HepG2 (cell line): Measurements from ENCODE around the gene LIPE. TPM values are rescaled to one million over a fixed set of nuclear protein-coding genes. Genes with fewer than 3 reads are reported as not detected.

Source experiments
- ATAC-seq: fragments of 200-7000 bp; cut with Tn5 transposase; 3 replicates; pipeline ENCODE4 v1.9.1; 2020; ENCODE audit warnings: mild to moderate bottlenecking, moderate library complexity
- BruUV-seq: library from RNA; stranded (reverse); fragments of 400-500 nt; replicated peaks from 2 replicates; lab custom pipeline; 2021; lab: Mats Ljungman, UMichigan
- CTCF ChIA-PET: fragments of 300-600 bp; formaldehyde crosslinking; extraction: SDS; loops from one replicate; lab custom pipeline; 2021; ENCODE audit warnings: low total read pairs, inconsistent platforms, low intra/inter-chr PET ratio; lab: Yijun Ruan, JAX
- POLR2A ChIA-PET: fragments of 350-600 bp; sonication (Branson Sonifier 250); formaldehyde crosslinking; loops from one replicate; lab custom pipeline; 2020; ENCODE audit warnings: antibody characterized with exemption, inconsistent platforms; lab: Yijun Ruan, JAX
- DNase-seq: peaks from one replicate; pipeline ENCODE4 v3.0.0-alpha.2; 2015; ENCODE audit warnings: low spot score
- FAIRE-seq: peaks from 3 replicates; lab custom pipeline; 2011; peaks lifted over from hg19 to GRCh38; lab: Jason Lieb, UNC
- H2AFZ ChIP-seq: one replicate; pipeline ENCODE4 v1.6.1; 2011; ENCODE audit warnings: low read length, inconsistent platforms
- H3K27ac ChIP-seq: fragments of 300-600 bp; 3 replicates; pipeline ENCODE4 v1.8.0; 2011; ENCODE audit warnings: mixed run types, mild to moderate bottlenecking, mixed read lengths, low read length, inconsistent platforms; ENCODE audit not compliant: insufficient read depth; ENCODE audit errors: extremely low read length
- H3K27me3 ChIP-seq, 2 experiments: fragments of 200-600 bp in 1 of 2; 2 replicates in 1 of 2; 3 replicates in 1 of 2; pipeline versions ENCODE4 v1.6.0 to v1.8.0; 2011; ENCODE audit warnings: low read length in 2 of 2, mild to moderate bottlenecking in 2 of 2, moderate library complexity in 2 of 2, inconsistent platforms in 1 of 2; ENCODE audit not compliant: insufficient read depth in 2 of 2, control insufficient read depth in 1 of 2
- H3K36me3 ChIP-seq, 2 experiments: fragments of 200-600 bp in 1 of 2; replicated peaks in 1 of 2; 2 replicates in 1 of 2; 3 replicates in 1 of 2; pipeline versions ENCODE4 v1.5.1 to v1.8.0; 2011; ENCODE audit warnings: low read length in 2 of 2, inconsistent platforms in 1 of 2; ENCODE audit not compliant: insufficient read depth in 2 of 2, control insufficient read depth in 1 of 2
- H3K4me1 ChIP-seq: 2 replicates; pipeline ENCODE4 v1.5.1; 2012; ENCODE audit warnings: low read length, inconsistent platforms; ENCODE audit not compliant: insufficient read depth
- H3K4me2 ChIP-seq: 2 replicates; pipeline ENCODE4 v1.6.0; 2011; ENCODE audit warnings: low read depth, low read length, inconsistent platforms
- H3K4me3 ChIP-seq, 3 experiments: fragments of 200-600 bp in 1 of 3; sonication (generic), shearing (Covaris generic) in 1 of 3; replicated peaks in 1 of 3; 2 replicates each; pipeline ENCODE4 v1.5.1; 2011 to 2016; ENCODE audit warnings: low read length in 3 of 3, inconsistent platforms in 2 of 3, low read depth in 2 of 3, mild to moderate bottlenecking in 2 of 3, control low read depth in 1 of 3, mixed read lengths in 1 of 3; ENCODE audit not compliant: insufficient read depth in 1 of 3
- H3K79me2 ChIP-seq: one replicate; pipeline ENCODE4 v1.6.1; 2011; ENCODE audit warnings: low read length, inconsistent platforms; ENCODE audit not compliant: insufficient read depth
- H3K9ac ChIP-seq: 2 replicates; pipeline ENCODE4 v1.6.0; 2011; ENCODE audit warnings: mild to moderate bottlenecking, low read depth, low read length, inconsistent platforms; ENCODE audit not compliant: insufficient read depth
- H3K9me3 ChIP-seq: 2 replicates; pipeline ENCODE4 v1.5.1; 2012; ENCODE audit warnings: mild to moderate bottlenecking, low read length
- H4K20me1 ChIP-seq: 2 replicates; pipeline ENCODE4 v1.6.0; 2011; ENCODE audit warnings: inconsistent platforms, mild to moderate bottlenecking, low read length, moderate library complexity; ENCODE audit not compliant: insufficient read depth
- DMAP1 ChIP-seq: IDR thresholded peaks from 2 replicates; pipeline ENCODE4 v1.6.1; 2016
- HNF4A ChIP-seq: sonication (generic); formaldehyde crosslinking; IDR thresholded peaks from 2 replicates; pipeline ENCODE4 v1.4.0; 2020; ENCODE audit warnings: missing genetic modification reagents
- MAZ ChIP-seq, 2 experiments: sonication (generic) in 1 of 2; formaldehyde crosslinking in 1 of 2; IDR thresholded peaks; 2 replicates each; pipeline versions ENCODE4 v1.5.0 to v1.6.1; 2012 to 2020; ENCODE audit warnings: low read depth in 2 of 2, mild to moderate bottlenecking in 2 of 2, borderline replicate concordance in 1 of 2, improper control_type of control experiment in 1 of 2, low read length in 1 of 2, missing genetic modification reagents in 1 of 2, moderate library complexity in 1 of 2
- MED1 ChIP-seq: sonication (generic); formaldehyde crosslinking; IDR thresholded peaks from 2 replicates; pipeline ENCODE4 v1.4.0; 2020; ENCODE audit warnings: missing genetic modification reagents
- RBM39 ChIP-seq: fragments of 200-400 bp; formaldehyde crosslinking; IDR thresholded peaks from one replicate; pipeline ENCODE4 v1.6.1; 2018; ENCODE audit warnings: antibody characterized with exemption, mild to moderate bottlenecking, low read depth, low read length; ENCODE audit not compliant: poor library complexity, severe bottlenecking
- RXRB ChIP-seq: IDR thresholded peaks from 2 replicates; pipeline ENCODE4 v1.6.1; 2016; ENCODE audit warnings: borderline replicate concordance, missing genetic modification reagents, missing compliant biosample characterization
- TEAD2 ChIP-seq: sonication (generic); formaldehyde crosslinking; IDR thresholded peaks from 2 replicates; pipeline ENCODE4 v1.9.0; 2021; ENCODE audit warnings: missing genetic modification reagents
- TEAD3 ChIP-seq: optimal IDR thresholded peaks from 2 replicates; pipeline ENCODE3; 2016; ENCODE audit warnings: borderline replicate concordance
- XRCC5 ChIP-seq: fragments of 200-400 bp; formaldehyde crosslinking; optimal IDR thresholded peaks from 2 replicates; pipeline ENCODE3; 2017; ENCODE audit warnings: mild to moderate bottlenecking, low read length
- ZBTB21 ChIP-seq: sonication (generic); formaldehyde crosslinking; IDR thresholded peaks from 2 replicates; pipeline ENCODE4 v1.4.0; 2020; ENCODE audit warnings: missing genetic modification reagents
- ZBTB7A ChIP-seq: sonication (generic); formaldehyde crosslinking; IDR thresholded peaks from 2 replicates; pipeline ENCODE4 v1.8.0; 2022; ENCODE audit warnings: mild to moderate bottlenecking, missing genetic modification reagents
- WGBS: methylation state at CpG from one replicate; pipeline ENCODE4 v1.1.6; 2017; ENCODE audit warnings: low lambda C conversion rate; 5-methylcytosine and 5-hydroxymethylcytosine counted together
- in situ Hi-C: cut with HindIII; loops from 2 replicates; pipeline ENCODE4 v1.10.0; 2017; ENCODE audit warnings: low pct_unique_long_range_greater_than_20kb; ENCODE audit not compliant: extremely low pct_ligation_motif_present
- intact Hi-C: fragments of 100-400 bp; cut with micrococcal nuclease; formaldehyde crosslinking; loops from one replicate; pipeline ENCODE4 v1.10.0; 2022; ENCODE audit not compliant: unreplicated experiment
- polyA plus RNA-seq, 8 experiments: library from polyadenylated mRNA; depleted of rRNA in 3 of 8; stranded (reverse) in 7 of 8; unstranded in 1 of 8; fragments of >200 nt; fragmentation: Illumina TruSeq in 4 of 8; extraction: Trizol in 4 of 8; gene quantifications; 2 replicates each; pipeline versions ENCODE4 v1.2.1 to v1.2.3, GENCODE V29; 2011 to 2016; ENCODE audit warnings: low read depth in 4 of 8, missing spikeins in 1 of 8, mixed read lengths in 1 of 8; ENCODE audit not compliant: insufficient read depth in 1 of 8
- total RNA-seq, 5 experiments: library from RNA; depleted of rRNA; stranded (reverse); fragments of >200 nt; fragmentation: Illumina TruSeq; extraction: Trizol; gene quantifications; 2 replicates each; pipeline ENCODE4 v1.2.3, GENCODE V29; 2016; ENCODE audit warnings: low read depth in 1 of 5
- TF ChIP-seq, protein P1 (sequence below): sonication (generic); formaldehyde crosslinking; IDR thresholded peaks from 2 replicates; pipeline ENCODE4 v1.4.0; 2020; ENCODE audit warnings: mild to moderate bottlenecking, missing genetic modification reagents
- TF ChIP-seq, protein P2 (sequence below): sonication (generic); formaldehyde crosslinking; IDR thresholded peaks from 2 replicates; pipeline ENCODE4 v1.8.1; 2023; ENCODE audit warnings: mild to moderate bottlenecking, missing genetic modification reagents
- TF ChIP-seq, protein P3 (sequence below): sonication (generic); formaldehyde crosslinking; IDR thresholded peaks from 2 replicates; pipeline ENCODE4 v1.8.1; 2023; ENCODE audit warnings: mild to moderate bottlenecking, missing genetic modification reagents

Gene LIPE
- total and polyA plus RNA-seq, 2 of the 13 experiments (the other 11 are each of a cell fraction or from before 2014, with no cell fraction given): not detected

DNA sequence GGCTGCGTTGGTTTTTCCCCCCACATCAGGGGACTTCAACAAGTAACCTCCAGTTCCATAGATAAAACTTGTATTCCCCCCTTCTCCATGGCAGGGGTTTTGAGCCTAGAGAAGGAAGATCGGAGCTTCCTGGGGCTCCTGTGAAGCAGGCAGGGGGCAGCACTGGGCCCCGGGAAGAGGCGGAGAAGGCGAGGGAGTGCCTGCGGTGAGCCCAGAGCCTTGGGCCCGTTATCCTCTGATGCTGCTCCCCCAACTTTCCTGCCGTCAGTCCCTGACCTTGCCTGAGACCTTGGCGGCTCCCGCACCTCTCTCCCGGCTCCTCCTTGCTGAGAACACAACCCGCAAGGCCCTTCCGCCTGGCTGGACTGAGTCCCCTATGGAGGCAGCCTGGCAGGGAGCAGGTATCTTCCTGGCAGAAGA lies 2.5 kb downstream of the LIPE start (continued):
- TF ChIP-seq, protein P1, sequence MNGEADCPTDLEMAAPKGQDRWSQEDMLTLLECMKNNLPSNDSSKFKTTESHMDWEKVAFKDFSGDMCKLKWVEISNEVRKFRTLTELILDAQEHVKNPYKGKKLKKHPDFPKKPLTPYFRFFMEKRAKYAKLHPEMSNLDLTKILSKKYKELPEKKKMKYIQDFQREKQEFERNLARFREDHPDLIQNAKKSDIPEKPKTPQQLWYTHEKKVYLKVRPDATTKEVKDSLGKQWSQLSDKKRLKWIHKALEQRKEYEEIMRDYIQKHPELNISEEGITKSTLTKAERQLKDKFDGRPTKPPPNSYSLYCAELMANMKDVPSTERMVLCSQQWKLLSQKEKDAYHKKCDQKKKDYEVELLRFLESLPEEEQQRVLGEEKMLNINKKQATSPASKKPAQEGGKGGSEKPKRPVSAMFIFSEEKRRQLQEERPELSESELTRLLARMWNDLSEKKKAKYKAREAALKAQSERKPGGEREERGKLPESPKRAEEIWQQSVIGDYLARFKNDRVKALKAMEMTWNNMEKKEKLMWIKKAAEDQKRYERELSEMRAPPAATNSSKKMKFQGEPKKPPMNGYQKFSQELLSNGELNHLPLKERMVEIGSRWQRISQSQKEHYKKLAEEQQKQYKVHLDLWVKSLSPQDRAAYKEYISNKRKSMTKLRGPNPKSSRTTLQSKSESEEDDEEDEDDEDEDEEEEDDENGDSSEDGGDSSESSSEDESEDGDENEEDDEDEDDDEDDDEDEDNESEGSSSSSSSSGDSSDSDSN (CRISPR knock-in tag): peak; percentile 45; the same call in 1 of the 2 replicates
- TF ChIP-seq DMAP1 (CRISPR knock-in tag) (no peak), RXRB (CRISPR knock-in tag) (peak; percentile 12; the same call in 1 of the 2 replicates), XRCC5 (peak; percentile 46), TEAD3 (CRISPR knock-in tag) (peak; percentile 35), ZBTB21 (CRISPR knock-in tag) (no peak), MAZ (IDR thresholded peaks at IDR 0.05; ENCODE audit: borderline replicate concordance, low read depth, low read length) (no peak), MAZ (CRISPR knock-in tag; IDR thresholded peaks at IDR 0.05; ENCODE audit: low read depth) (no peak), HNF4A (CRISPR knock-in tag) (peak; percentile 19; the same call in 1 of the 2 replicates), TEAD2 (CRISPR knock-in tag) (peak; percentile 92; the same call in 1 of the 2 replicates)

DNA sequence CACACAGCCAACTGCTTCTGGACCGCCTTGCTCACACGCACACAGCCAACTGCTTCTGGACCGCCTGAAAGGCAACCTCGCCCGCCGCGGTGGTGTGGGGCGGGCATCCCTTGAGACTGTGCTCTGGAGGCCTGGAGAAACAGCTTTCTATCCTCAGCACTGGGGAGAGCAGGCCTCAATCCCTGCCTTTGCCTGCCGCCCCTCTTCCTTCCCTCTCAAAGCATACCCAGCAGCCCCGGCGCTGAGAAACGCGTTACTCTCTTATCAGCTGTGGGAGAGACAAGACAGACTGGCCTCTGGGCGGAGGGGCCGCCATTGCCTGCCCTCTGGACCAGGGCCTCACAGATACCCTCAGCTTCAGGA lies 2.9 kb downstream of the LIPE start:
- no peak overlapping the region for H3K27ac ChIP-seq
- no peaks in the 10 kb centered on the region for H3K79me2 ChIP-seq
- in situ Hi-C loops: no loop called here
- no peak overlapping the region for H2AFZ ChIP-seq
- DNase-seq: no peak
- peak overlapping the region; percentile 63 for H3K4me2 ChIP-seq
- 29% methylated on average over 7 of the region's 15 CpGs for WGBS
- POLR2A ChIA-PET: interaction anchor here (0.9 to 2.2 kb wide), 2 partner anchors 9 to 104 kb away, joined by 3 to 13 read pairs; partner anchors contain the start of gene CEACAM1
- peaks cover 4 to 36% of the 10 kb centered on the region in 2 experiments for H3K27me3 ChIP-seq
- BruUV-seq: no TSS peak
- H3K4me1 ChIP-seq: peaks cover 67% of the 10 kb centered on the region
- no peaks in the 10 kb centered on the region for H3K9me3 ChIP-seq
- H4K20me1 ChIP-seq: no peaks in the 10 kb centered on the region
- no peak for FAIRE-seq
- peak overlapping the region in 1 of 3 experiments; percentile 56; a peak in 2 of 6 replicates for H3K4me3 ChIP-seq
- peak; percentile 41 for TF ChIP-seq RBM39
- TF ChIP-seq ZBTB7A (CRISPR knock-in tag): no peak
- TF ChIP-seq, protein P2, sequence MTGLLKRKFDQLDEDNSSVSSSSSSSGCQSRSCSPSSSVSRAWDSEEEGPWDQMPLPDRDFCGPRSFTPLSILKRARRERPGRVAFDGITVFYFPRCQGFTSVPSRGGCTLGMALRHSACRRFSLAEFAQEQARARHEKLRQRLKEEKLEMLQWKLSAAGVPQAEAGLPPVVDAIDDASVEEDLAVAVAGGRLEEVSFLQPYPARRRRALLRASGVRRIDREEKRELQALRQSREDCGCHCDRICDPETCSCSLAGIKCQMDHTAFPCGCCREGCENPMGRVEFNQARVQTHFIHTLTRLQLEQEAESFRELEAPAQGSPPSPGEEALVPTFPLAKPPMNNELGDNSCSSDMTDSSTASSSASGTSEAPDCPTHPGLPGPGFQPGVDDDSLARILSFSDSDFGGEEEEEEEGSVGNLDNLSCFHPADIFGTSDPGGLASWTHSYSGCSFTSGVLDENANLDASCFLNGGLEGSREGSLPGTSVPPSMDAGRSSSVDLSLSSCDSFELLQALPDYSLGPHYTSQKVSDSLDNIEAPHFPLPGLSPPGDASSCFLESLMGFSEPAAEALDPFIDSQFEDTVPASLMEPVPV (CRISPR knock-in tag): peak; percentile 61; the same call in 1 of the 2 replicates
- TF ChIP-seq, protein P3, sequence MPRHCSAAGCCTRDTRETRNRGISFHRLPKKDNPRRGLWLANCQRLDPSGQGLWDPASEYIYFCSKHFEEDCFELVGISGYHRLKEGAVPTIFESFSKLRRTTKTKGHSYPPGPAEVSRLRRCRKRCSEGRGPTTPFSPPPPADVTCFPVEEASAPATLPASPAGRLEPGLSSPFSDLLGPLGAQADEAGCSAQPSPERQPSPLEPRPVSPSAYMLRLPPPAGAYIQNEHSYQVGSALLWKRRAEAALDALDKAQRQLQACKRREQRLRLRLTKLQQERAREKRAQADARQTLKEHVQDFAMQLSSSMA (CRISPR knock-in tag): peak; percentile 39; the same call in 1 of the 2 replicates
- TF ChIP-seq MED1: no peak
- TF ChIP-seq, all 625 proteins: peak for 3
- CTCF ChIA-PET: interaction anchor here (1.0 to 3.4 kb wide), 3 partner anchors 10 to 105 kb away, joined by 5 to 25 read pairs (median 6); no protein-coding TSS in a partner anchor
- no peaks in the 10 kb centered on the region for H3K36me3 ChIP-seq
- H3K9ac ChIP-seq: 0 out of 2 replicates have a peak overlapping the region, but pooled peaks have one; percentile 10
- peak; percentile 15 for ATAC-seq
- intact Hi-C loops: no loop called here
